SH-SY5Y (cell line): ENCODE results near the gene ATP2B2.

ENCODE experiments used
- GATA2 ChIP-seq: IDR thresholded peaks from 2 replicates; pipeline ENCODE4 v1.6.1; 2011; ENCODE audit warnings: mild to moderate bottlenecking, low read depth, low read length
- GATA3 ChIP-seq: IDR thresholded peaks from 2 replicates; pipeline ENCODE4 v1.6.1; 2011; ENCODE audit warnings: low read depth, mild to moderate bottlenecking, low read length, moderate library complexity

GRCh38 chr3:10432931-10433330, 72.5 kb downstream of the ATP2B2 start:
- TF ChIP-seq GATA3 (no peak), GATA2 (no peak)
